HG02571 (cell line): ENCODE data around the gene PPP2R5E.

Experiments used
- ATAC-seq: cut with Tn5 transposase; IDR thresholded peaks from one replicate; pipeline ENCODE4 v1.9.1; 2021; ENCODE audit warnings: mild to moderate bottlenecking, moderate library complexity; ENCODE audit not compliant: unreplicated experiment

PPP2R5E gene

DNA sequence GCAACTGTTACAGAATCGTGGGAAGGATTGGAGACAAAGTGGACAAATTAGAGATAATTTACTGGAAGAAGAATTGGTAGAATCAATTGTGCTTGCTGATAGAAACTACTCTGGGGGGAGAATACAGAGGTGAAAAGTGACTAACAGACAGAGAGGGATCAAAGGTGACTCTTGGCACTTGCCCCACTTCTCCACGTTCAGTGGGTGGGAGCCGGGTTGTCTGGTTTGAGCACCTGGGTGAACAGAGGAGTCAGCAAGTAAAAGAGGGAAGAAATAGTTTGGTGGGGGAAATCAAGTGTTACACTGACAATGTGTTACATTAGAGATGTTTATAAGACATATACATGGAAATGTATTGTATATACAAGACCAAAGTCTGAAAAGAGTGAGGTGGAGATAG lies 69.1 kb downstream of the PPP2R5E start:
- no peak for ATAC-seq

DNA sequence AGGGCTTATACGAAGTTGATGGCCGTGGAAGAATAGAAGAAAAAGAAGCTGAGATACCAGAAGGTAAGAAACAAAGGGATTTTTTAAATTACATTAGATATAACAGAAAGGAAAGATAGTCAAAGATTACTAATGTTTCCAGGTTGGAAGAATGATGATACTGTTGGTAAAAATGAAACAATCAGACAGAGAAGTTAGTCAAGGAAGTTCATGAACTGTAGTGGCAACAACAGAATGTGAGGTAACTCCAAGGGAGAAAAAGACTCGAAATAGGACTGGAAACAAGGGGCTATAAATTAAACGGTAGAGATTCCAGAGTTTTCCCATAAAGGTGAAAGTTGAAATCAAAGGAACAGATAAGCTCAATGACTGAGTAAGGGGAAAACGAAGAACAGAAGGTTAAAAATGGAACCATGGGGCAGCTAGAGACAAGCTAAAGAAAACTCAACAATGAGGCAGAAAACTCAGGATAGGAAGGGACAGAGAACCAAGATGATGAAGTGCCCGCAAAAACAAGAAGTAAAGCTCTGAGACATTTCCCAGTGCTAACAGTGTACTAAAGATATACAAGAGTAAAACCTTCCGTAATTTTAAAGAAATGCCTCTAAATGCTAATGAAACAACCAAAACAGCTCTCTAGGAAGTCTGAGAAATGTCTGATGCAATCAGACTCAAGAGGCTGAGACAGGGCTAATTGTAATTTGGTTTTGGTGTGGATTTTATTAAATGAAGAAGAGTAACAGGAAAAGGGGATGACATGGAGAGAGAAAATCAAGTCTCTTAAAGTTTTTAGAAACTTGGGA lies 70.0 kb downstream of the PPP2R5E start:
- no peak for ATAC-seq

DNA sequence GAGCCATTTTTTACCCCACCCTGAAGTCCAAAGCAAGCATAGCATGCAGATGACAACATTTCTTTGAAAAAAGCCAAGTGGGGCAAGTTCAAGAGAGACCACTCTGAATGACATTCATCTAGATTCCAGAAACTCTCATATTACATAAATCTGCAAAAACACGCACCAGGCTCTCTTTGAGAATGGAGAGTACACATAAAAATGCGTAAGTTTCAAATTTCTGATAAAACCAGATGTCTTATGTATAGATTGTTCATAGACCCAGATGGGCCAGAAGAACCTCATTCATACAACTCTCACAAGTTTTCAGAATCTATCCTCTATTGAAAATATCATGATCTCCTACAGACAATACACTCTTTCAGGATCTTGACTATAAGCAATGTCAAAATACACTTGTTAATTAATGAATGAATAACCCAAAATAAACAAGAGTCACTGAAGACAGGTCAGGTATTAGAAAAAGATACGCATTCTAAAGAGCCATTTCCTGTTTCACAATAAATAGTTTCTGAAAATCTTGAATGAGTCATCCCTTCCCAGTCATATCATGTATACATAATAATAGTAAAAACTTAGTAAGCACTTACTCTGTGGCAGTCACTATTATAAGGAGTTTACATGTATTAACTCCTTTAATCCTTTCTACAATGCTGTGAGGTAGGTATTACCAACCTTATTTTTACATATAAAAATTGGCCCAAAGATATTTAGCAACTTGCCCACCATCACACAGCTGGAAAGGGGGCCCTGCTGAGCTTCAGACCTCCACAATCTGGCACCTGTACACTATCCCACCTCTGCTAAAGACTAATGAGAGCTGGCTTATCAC lies 72.0 kb downstream of the PPP2R5E start:
- peak; percentile 79 for ATAC-seq

DNA sequence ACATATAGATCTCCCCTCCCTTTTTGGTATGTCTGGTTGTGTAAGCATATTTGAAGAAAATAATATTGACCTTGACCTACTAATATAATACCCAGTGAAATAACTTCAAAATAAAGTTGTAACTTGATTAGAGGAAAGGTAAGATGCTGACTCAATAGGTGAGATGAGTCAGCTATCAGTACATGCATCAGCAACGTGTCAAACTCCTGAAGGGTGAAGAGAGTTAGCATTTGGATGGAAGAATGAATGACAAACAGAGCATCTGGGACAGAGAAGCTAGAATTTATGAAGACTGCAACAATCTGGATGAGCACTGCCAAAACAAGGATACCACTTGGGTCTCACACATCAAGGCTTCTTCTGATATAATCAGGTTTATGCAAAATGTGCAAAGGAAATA lies 74.9 kb downstream of the PPP2R5E start:
- no peak for ATAC-seq

DNA sequence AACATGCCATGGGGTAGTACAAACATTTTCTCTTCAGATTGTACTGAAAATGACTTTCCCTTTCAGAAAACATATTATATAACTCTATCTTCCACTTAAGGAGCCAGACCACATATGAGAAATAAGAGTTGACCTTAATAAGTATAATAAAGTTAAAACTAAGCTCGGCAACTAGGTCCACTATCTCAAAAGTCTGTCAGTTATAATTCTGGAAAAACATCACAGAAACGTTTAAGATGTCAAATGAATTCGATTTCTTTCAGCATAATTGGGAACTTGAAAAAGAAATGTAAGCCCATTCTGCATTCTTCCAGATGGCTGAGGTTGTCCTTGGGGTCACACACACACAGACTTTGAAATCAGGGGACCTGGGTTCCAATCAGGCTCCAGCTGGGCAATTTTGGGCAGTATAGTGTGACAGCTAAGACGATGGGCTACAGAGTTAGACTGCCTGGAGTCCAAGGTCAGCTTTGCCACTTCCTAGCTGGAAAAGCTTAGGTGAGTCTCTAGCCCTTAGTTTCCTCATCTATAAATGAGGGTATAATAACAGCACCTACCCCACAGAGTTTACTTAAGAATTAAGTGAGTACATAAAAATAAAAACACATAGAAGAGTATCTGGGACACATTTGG lies 75.6 kb downstream of the PPP2R5E start:
- no peak for ATAC-seq

DNA sequence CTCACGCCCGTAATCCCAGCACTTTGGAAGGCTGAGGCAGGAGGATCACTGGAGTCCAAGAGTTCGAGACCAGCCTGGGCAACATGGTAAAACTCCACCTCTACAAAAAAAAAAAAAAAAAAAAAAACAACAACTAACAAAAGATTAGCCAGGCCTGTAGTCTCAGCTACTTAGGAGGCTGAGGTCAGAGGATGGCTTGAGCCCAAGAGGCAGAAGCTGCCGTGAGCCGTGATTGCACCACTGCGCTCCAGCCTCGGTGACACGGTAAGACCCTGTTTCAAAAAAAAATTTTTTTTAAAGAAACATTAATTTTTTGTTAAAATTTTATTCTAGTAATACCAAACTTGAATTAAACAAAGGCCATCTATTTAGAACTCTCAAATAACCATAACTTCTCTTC lies 77.8 kb downstream of the PPP2R5E start:
- ATAC-seq, result no peak

- no peak for ATAC-seq
Observed at GRCh38 chr14:63460680-63461369, 82.4 kb downstream of the PPP2R5E start.

GRCh38 chr14:63459738-63460137 lies 83.4 kb downstream of the PPP2R5E start:
- ATAC-seq, result no peak

DNA sequence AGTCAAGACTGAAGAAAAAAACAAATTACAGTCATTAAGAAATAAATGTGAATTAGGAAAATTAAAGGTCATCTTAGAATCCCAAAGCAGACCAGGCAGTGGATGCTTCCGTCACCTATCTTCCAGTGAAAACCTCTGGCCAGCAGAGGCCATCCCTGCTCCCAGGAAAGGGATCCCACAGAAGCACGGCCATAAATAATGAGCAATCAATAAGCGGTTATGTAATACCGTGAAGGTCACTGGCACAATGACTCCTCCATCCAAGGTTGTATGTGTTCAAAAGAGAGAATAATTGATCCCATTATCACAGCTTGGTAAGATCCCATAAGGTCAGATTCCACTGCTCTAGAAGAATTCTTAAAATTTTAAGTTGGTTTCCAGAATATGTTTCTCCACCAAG lies 85.7 kb downstream of the PPP2R5E start:
- no peak for ATAC-seq

- ATAC-seq, result no peak
Observed at GRCh38 chr14:63454863-63455622, 88.1 kb downstream of the PPP2R5E start.

DNA sequence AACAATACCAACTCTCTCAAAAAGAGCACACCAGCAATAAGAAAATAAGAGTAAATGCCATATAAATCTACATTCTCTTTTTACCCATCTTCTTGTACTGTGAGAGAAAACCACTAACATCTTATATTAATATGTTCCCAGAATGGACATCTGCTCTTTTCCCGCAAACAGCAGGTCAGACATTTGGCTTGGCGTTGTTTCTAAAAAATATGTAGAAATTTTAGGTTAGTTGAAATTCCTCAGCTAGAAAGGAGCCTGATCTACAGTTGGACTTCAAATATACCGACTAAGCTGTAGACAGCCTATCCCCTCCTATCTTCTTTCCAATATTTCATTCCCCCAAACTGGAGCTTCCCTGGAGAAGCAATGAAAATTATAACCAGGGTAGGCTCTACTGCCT lies 88.7 kb downstream of the PPP2R5E start:
- ATAC-seq, result no peak

GRCh38 chr14:63453443-63453936 lies 89.7 kb downstream of the PPP2R5E start:
- no peak for ATAC-seq

DNA sequence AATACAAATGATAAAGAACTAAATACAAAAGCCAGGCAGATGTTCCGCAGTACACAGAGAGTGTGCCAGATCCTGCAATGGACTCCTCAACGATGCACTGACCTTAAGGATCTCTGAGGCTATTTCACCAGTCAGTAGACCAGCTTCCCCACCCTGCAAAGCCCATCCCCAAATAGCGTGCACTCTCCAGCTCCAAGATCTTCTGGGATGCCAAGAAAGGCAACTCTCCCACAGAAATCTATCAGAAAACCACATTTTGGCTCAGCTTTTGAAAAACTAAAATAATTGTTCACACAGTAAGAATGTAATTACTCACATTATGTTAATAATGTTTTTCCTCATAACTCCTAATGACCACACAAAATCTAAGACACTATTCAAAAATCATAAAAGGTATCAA lies 90.4 kb downstream of the PPP2R5E start:
- ATAC-seq, result no peak

DNA sequence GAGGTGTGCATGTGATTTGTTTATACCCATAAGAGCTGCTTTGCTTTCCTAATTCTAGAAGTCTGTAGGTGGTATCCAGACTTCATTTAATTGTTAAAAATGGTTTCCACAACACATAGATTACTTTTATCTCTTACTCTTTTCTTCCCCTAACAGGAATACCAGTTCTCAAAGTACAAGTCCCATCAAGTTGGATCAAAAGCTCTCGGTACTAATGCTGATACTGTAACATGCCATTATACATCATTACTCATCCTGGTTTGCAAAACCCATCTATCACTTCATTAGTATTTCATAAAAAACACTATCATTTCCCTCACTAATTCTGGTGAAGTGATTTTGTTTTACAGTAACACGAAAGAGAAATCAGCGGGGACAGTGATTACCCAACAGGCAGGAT lies 94.3 kb downstream of the PPP2R5E start:
- ATAC-seq, result no peak

GRCh38 chr14:63444588-63444987 lies 98.6 kb downstream of the PPP2R5E start:
- no peak for ATAC-seq

DNA sequence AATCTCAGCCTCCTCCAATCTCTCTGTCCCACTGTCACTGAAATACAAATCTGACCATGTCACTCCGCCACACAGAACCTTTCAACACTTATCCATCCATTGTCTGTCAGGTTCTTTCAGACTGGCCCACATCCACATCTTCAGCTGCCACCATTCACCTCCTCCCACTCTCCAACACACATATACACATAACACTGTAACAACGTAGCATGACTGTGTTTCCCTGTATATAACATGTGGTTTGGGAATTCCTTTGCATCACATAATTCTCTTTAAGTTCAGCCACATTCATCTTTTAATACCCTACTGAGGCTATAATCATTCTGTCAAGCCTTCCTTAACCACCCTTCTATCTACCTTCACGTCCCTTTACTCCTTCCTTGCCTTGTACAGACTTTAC lies 99.2 kb downstream of the PPP2R5E start:
- no peak for ATAC-seq

GRCh38 chr14:63443361-63443760 lies 99.8 kb downstream of the PPP2R5E start:
- no peak for ATAC-seq

DNA sequence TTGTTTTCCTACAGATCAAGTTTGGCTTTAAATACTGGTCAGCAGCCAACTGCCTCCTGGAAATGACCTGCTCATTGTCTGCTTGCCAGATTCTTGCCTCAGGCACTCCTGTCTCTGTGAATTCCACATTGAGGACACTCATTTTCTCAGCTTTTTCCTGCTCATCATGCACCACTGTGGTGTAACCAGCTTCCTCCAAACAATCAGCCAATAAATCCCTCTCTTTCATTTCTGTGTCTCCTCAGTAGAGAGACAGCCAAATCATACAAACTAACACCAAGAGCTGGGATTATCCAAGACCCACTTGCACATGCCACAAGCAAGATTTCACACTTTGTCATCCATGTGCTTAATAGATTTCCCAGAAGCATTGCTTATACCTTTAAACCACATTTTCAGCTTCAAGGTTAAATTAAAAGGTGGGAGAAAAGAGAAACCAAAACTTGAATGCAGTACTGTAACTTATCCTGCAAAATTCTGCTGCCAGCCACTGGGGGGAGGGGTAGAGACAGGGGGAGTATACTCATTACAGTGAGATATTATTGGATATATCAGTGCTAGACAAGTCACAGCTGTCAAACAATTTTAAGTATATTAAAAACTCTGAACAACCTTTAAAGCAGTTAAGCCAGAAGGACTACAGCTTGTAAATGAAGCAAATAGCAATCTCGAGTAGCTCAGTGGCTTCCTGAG lies 105.0 kb downstream of the PPP2R5E start:
- ATAC-seq, result no peak

DNA sequence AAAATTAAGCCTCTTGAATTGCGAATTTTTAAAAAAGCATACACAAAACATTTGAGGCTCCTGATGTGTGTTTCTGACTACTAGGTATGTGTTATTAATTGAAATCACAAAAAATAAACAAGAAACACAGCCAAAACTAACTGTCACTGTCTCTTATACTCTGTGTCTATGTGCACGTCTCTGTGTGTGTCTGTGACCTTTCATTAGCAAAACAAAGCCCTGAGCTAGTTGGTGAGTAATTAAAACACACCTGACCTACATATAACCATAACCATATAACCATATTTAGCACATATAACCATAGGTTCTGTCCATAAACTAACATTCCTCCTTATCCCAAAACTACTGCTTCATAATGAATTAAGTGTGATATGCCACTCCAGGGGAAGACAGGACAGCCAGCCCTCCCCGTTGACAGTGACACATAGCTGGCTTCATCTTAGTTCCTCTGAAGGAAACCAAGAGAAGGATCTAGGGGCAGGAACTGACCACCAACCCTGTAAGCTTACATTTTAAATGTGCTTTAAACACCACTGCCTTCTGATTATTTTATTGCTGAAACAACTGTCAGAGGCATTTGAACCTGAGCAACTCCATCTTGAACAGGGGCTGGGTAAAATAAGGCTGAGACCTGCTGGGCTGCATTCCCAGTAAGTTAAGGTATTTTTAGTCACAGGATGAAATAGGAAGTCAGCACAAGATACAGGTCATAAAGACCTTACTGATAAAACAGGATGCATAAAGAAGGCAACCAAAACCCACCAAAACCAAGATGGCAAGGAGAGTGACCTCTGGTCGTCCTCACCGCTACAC lies 106.7 kb downstream of the PPP2R5E start:
- ATAC-seq, result no peak
